Measurements from ENCODE around the gene KRTAP10-2.

GRCh38 chr21:44515359-44516165, 35.7 kb downstream of the KRTAP10-2 start:
- TF ChIP-seq CTCF (IDR thresholded peaks at IDR 0.05) (no peak), POLR2A (IDR thresholded peaks at IDR 0.05) (no peak)
